Measurements from ENCODE around the gene IDE.
"Not testable (repeated sequence)": the region's sequence is repeated elsewhere in the genome, so short reads cannot be mapped to it uniquely, and the experiment has no call there.

The IDE gene

GRCh38 chr10:92407305-92408016 is 166.4 kb downstream of the IDE start:
- TF ChIP-seq, protein P1, sequence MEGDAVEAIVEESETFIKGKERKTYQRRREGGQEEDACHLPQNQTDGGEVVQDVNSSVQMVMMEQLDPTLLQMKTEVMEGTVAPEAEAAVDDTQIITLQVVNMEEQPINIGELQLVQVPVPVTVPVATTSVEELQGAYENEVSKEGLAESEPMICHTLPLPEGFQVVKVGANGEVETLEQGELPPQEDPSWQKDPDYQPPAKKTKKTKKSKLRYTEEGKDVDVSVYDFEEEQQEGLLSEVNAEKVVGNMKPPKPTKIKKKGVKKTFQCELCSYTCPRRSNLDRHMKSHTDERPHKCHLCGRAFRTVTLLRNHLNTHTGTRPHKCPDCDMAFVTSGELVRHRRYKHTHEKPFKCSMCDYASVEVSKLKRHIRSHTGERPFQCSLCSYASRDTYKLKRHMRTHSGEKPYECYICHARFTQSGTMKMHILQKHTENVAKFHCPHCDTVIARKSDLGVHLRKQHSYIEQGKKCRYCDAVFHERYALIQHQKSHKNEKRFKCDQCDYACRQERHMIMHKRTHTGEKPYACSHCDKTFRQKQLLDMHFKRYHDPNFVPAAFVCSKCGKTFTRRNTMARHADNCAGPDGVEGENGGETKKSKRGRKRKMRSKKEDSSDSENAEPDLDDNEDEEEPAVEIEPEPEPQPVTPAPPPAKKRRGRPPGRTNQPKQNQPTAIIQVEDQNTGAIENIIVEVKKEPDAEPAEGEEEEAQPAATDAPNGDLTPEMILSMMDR (IDR thresholded peaks at IDR 0.05; ENCODE audit: control insufficient read depth, insufficient read depth, low read depth, low read length, missing control alignments), result no peak
- H3K4me3 ChIP-seq (ENCODE audit: control insufficient read depth, low read depth, low read length), result no peak overlapping the region
- no peak for DNase-seq (ENCODE audit: low read depth)

DNA sequence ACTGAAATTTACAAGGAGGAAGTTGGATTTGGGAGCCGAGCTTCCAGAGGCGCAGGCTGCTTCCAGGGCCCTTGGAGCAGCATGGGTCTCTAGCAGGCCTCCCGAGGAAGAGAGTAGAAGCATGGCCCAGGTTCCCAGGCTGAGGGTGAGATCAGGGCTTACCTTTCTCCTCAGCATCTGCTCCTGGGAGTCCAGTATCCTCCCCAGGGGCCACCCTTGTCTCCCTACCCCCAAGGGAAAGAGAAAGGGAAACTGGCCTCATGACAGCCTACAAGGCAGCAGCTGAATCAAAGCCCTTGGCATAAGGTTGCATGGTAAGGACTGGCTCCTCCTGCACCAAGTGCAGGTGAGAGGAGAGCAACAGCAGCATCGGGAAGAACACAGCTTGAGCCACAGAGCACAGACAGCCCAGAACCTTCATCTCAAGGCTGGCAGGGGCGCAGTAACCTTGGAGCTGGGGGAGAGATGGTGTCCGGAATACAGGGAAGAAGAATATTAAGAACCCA is 168.4 kb downstream of the IDE start:
- H3K4me3 ChIP-seq (ENCODE audit: control insufficient read depth, low read depth, low read length), result no peak overlapping the region
- TF ChIP-seq, protein P1 (IDR thresholded peaks at IDR 0.05; ENCODE audit: control insufficient read depth, insufficient read depth, low read depth, low read length, missing control alignments), result no peak
- no peak for DNase-seq (ENCODE audit: low read depth)

DNA sequence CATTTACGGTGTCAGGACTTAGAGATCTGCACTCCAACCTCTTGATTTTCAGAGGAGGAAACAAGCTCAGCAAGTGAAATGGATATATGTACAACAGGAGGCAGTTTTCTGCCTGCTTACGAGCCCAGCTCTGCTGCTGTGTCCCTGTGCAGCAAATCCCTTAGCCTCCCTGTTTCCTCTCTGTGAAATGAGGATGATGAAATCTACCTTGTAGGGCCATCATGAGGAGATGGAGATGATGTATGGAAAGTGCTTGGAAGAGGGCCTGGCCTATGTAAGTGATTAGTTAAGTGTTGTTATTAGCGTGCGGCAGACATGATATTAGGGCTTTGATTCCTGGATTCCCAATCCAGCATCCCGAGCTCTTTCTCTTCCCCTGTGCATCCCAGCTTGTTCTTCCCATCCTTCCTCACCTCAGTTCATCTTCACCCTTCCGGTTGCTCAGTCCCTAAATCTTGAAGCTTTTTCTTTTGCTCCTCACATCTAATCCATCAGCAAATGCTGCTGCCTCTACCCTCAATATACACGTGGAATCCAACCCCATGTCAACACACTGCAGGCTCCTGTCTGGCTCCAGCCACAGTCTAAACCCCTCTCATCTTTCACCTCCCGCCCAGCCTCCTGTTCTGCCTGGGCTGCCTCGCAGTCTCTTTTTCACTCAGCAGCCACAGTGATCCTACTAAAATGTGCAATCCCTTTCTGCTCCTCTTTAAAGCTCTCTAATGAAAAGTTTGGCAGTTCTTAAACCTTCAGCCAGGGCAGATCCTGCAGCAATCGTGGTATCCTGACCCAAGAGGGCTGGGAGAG is 169.1 kb downstream of the IDE start:
- TF ChIP-seq, protein P1 (IDR thresholded peaks at IDR 0.05; ENCODE audit: control insufficient read depth, insufficient read depth, low read depth, low read length, missing control alignments), result no peak
- H3K4me3 ChIP-seq (ENCODE audit: control insufficient read depth, low read depth, low read length), result no peak overlapping the region

GRCh38 chr10:92402234-92402633 is 171.7 kb downstream of the IDE start:
- not testable (repeated sequence) for H3K4me3 ChIP-seq (ENCODE audit: control insufficient read depth, low read depth, low read length); DNase-seq (ENCODE audit: low read depth)

More for the DNA sequence above, 169.1 kb downstream of the IDE start:
- DNase-seq (ENCODE audit: low read depth), result no peak
